ENCODE results near the gene NLRX1. TPM values are rescaled to one million over a fixed set of nuclear protein-coding genes. Genes with fewer than 3 reads are reported as not detected.
"Not testable (repeated sequence)": the region's sequence is repeated elsewhere in the genome, so short reads cannot be mapped to it uniquely, and the experiment has no call there.

The NLRX1 gene
- total RNA-seq, 1 donor from 2014 or later = 8.9 TPM

DNA sequence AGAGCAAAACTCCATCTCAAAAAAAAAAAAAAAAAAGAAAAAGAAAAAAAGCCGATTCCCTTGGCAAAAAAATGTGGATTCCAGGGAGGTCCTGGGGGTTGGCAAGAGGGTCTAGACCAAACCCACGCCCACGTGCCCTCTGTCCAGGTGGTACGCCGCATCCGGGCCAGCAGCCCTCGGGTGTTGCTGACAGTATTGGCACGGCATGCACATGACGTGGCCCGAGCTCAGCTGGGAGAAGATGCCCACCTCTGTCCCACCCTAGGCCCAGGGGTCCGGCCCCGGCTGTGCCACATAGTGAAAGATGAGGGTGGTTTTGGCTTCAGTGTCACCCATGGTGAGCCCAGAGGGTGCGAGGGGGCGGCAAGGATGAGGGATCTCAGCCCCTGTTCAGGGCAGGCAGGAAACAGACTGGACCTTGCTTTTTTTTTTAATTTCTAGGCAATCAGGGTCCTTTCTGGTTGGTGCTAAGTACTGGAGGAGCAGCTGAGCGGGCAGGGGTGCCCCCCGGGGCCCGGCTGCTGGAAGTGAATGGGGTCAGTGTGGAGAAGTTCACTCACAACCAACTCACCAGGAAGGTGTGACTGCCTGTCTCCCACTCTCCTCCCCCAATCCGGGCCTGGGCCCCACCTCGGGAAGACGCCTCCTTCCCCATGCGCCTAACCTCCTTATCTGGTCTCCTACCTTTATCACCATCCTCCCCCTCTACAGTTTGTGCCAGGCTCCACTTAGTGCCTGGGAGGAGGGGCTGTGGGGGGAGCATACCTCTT, 18.8 kb downstream of the NLRX1 start:
- no peaks in the 10 kb centered on the region for H3K4me1 Mint-ChIP-seq (ENCODE audit: unreplicated experiment)
- no peak for DNase-seq (ENCODE audit: extremely low spot score, unreplicated experiment)
- no peak overlapping the region for H3K27ac Mint-ChIP-seq (ENCODE audit: unreplicated experiment)
- no peak overlapping the region for H3K4me3 Mint-ChIP-seq (ENCODE audit: unreplicated experiment)
- no peaks in the 10 kb centered on the region for H3K36me3 Mint-ChIP-seq (ENCODE audit: unreplicated experiment)
- peaks cover 9% of the 10 kb centered on the region for H3K27me3 Mint-ChIP-seq (ENCODE audit: unreplicated experiment)
- no peaks in the 10 kb centered on the region for H3K9me3 Mint-ChIP-seq (ENCODE audit: unreplicated experiment)
- TF ChIP-seq, protein P1, sequence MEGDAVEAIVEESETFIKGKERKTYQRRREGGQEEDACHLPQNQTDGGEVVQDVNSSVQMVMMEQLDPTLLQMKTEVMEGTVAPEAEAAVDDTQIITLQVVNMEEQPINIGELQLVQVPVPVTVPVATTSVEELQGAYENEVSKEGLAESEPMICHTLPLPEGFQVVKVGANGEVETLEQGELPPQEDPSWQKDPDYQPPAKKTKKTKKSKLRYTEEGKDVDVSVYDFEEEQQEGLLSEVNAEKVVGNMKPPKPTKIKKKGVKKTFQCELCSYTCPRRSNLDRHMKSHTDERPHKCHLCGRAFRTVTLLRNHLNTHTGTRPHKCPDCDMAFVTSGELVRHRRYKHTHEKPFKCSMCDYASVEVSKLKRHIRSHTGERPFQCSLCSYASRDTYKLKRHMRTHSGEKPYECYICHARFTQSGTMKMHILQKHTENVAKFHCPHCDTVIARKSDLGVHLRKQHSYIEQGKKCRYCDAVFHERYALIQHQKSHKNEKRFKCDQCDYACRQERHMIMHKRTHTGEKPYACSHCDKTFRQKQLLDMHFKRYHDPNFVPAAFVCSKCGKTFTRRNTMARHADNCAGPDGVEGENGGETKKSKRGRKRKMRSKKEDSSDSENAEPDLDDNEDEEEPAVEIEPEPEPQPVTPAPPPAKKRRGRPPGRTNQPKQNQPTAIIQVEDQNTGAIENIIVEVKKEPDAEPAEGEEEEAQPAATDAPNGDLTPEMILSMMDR (IDR thresholded peaks at IDR 0.05) = no peak

- Mint-ChIP-seq H3K36me3 (ENCODE audit: unreplicated experiment) (no peaks in the 10 kb centered on the region), H3K27ac (ENCODE audit: unreplicated experiment) (no peak overlapping the region), H3K9me3 (ENCODE audit: unreplicated experiment) (no peaks in the 10 kb centered on the region), H3K4me3 (ENCODE audit: unreplicated experiment) (no peak overlapping the region), H3K4me1 (ENCODE audit: unreplicated experiment) (no peaks in the 10 kb centered on the region), H3K27me3 (ENCODE audit: unreplicated experiment) (peaks cover 9% of the 10 kb centered on the region)
- DNase-seq (ENCODE audit: extremely low spot score, unreplicated experiment) = no peak
- TF ChIP-seq, protein P1 (IDR thresholded peaks at IDR 0.05) = no peak
These were observed 19.5 kb downstream of the NLRX1 start for GRCh38 chr11:119188067-119188466.

- TF ChIP-seq, protein P1 (IDR thresholded peaks at IDR 0.05) = no peak
- Mint-ChIP-seq H3K27ac (ENCODE audit: unreplicated experiment) (no peak overlapping the region), H3K4me1 (ENCODE audit: unreplicated experiment) (no peaks in the 10 kb centered on the region), H3K4me3 (ENCODE audit: unreplicated experiment) (no peak overlapping the region), H3K27me3 (ENCODE audit: unreplicated experiment) (peaks cover 9% of the 10 kb centered on the region), H3K9me3 (ENCODE audit: unreplicated experiment) (no peaks in the 10 kb centered on the region), H3K36me3 (ENCODE audit: unreplicated experiment) (no peaks in the 10 kb centered on the region)
- DNase-seq (ENCODE audit: extremely low spot score, unreplicated experiment) = no peak
These were observed 20.4 kb downstream of the NLRX1 start for GRCh38 chr11:119188887-119189286.

DNA sequence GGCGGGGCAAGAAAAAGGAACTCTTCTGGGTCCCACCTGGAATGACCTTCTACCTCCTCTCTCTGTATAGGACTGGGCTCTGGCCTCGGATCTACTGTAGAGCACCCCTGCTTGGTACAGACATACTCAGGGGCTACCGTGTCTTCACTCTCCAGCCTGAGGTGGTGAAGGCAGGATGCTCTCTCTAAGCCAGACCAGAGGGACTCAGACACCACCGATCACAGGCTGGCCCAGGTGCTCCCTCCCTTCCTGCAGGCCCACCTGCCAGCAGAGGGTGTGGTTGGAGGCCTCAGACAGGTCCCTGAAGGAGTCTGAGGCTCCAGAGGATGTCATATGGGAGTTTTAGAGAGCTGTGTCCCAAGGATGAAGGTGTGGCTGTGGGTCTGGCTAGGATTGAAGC, 20.9 kb downstream of the NLRX1 start:
- Mint-ChIP-seq H3K27ac (ENCODE audit: unreplicated experiment) (no peak overlapping the region), H3K36me3 (ENCODE audit: unreplicated experiment) (no peaks in the 10 kb centered on the region), H3K9me3 (ENCODE audit: unreplicated experiment) (no peaks in the 10 kb centered on the region), H3K27me3 (ENCODE audit: unreplicated experiment) (peaks cover 9% of the 10 kb centered on the region), H3K4me1 (ENCODE audit: unreplicated experiment) (no peaks in the 10 kb centered on the region), H3K4me3 (ENCODE audit: unreplicated experiment) (no peak overlapping the region)
- no peak for DNase-seq (ENCODE audit: extremely low spot score, unreplicated experiment)
- TF ChIP-seq, protein P1 (IDR thresholded peaks at IDR 0.05) = no peak

DNA sequence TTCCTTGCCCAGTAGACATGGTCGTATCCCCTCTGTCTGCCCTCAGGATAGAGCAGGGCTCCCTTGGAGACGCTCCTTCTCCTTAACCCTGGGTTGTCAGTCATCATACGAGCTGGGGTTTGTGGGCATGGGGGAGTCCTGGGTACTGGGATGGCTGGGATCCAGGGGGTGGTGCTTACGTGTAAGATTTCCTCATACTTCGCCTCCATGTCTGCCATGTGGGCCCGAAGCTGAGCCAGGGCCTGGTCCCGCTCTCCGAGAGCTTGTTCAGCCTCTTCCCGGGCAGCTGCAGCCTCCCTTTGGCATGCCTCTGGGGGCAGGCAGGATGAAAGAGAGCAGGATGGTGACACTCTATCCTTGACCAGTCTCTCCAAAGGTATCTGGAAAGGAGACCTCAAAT, 22.0 kb downstream of the NLRX1 start:
- TF ChIP-seq, protein P1 (IDR thresholded peaks at IDR 0.05) = no peak
- Mint-ChIP-seq H3K27me3 (ENCODE audit: unreplicated experiment) (peaks cover 15% of the 10 kb centered on the region), H3K4me3 (ENCODE audit: unreplicated experiment) (no peak overlapping the region), H3K36me3 (ENCODE audit: unreplicated experiment) (no peaks in the 10 kb centered on the region), H3K9me3 (ENCODE audit: unreplicated experiment) (no peaks in the 10 kb centered on the region), H3K27ac (ENCODE audit: unreplicated experiment) (no peak overlapping the region), H3K4me1 (ENCODE audit: unreplicated experiment) (no peaks in the 10 kb centered on the region)
- no peak for DNase-seq (ENCODE audit: extremely low spot score, unreplicated experiment)

DNA sequence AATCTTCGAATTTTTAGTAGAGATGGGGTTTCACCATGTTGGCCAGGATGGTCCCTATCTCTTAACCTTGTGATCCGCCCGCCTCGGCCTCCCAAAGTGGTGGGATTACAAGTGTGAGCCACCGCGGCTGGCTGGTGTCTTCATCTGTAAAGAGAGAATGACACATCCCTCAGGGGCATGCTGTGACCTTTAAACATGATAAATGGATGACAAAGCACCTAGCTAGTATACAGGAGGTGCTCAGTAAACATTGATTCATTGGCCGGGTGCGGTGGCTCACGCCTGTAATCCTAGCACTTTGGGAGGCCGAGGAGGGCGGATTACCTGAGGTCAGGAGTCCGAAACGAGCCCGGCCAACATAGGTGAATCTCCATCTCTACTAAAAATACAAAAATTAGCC, 22.7 kb downstream of the NLRX1 start:
- peaks cover 17% of the 10 kb centered on the region for H3K27me3 Mint-ChIP-seq (ENCODE audit: unreplicated experiment)
- H3K4me1 Mint-ChIP-seq (ENCODE audit: unreplicated experiment); H3K27ac Mint-ChIP-seq (ENCODE audit: unreplicated experiment); H3K9me3 Mint-ChIP-seq (ENCODE audit: unreplicated experiment); H3K36me3 Mint-ChIP-seq (ENCODE audit: unreplicated experiment); H3K4me3 Mint-ChIP-seq (ENCODE audit: unreplicated experiment); DNase-seq (ENCODE audit: extremely low spot score, unreplicated experiment): not testable (repeated sequence)
